Nucleus accumbens (tissue), 56 donors: ENCODE results near the gene PLEKHA7.

Experiments used
- DNase-seq, 56 donors: peaks; one replicate each; lab custom pipeline; 2025; lab: John Stamatoyannopoulos, UW

The PLEKHA7 gene

GRCh38 chr11:16859651-16860050 lies 154.6 kb downstream of the PLEKHA7 start:
- no peak for DNase-seq

GRCh38 chr11:16857186-16857585 lies 157.0 kb downstream of the PLEKHA7 start:
- DNase-seq = no peak

GRCh38 chr11:16856022-16856471 lies 158.2 kb downstream of the PLEKHA7 start:
- DNase-seq = peak in 7 of 56 donors; percentile 7 to 50 (median 18)

GRCh38 chr11:16854979-16855378 lies 159.2 kb downstream of the PLEKHA7 start:
- DNase-seq = peak in 1 of 56 donors; percentile 13

GRCh38 chr11:16853859-16854258 lies 160.4 kb downstream of the PLEKHA7 start:
- DNase-seq = no peak

GRCh38 chr11:16853266-16853665 lies 160.9 kb downstream of the PLEKHA7 start:
- no peak for DNase-seq

GRCh38 chr11:16846305-16846704 lies 167.9 kb downstream of the PLEKHA7 start:
- no peak for DNase-seq

- no peak for DNase-seq
Measured at GRCh38 chr11:16844268-16844771, 169.9 kb downstream of the PLEKHA7 start.

- DNase-seq = no peak
Measured at GRCh38 chr11:16843294-16843693, 170.9 kb downstream of the PLEKHA7 start.

GRCh38 chr11:16841984-16842383 lies 172.2 kb downstream of the PLEKHA7 start:
- no peak for DNase-seq

GRCh38 chr11:16841481-16841880 lies 172.7 kb downstream of the PLEKHA7 start:
- no peak for DNase-seq

GRCh38 chr11:16840951-16841350 lies 173.3 kb downstream of the PLEKHA7 start:
- DNase-seq = no peak

- DNase-seq = no peak
Measured at GRCh38 chr11:16839821-16840220, 174.4 kb downstream of the PLEKHA7 start.

GRCh38 chr11:16834384-16834783 lies 179.8 kb downstream of the PLEKHA7 start:
- no peak for DNase-seq

GRCh38 chr11:16833026-16833425 lies 181.2 kb downstream of the PLEKHA7 start:
- no peak for DNase-seq

GRCh38 chr11:16832193-16832539 lies 182.0 kb downstream of the PLEKHA7 start:
- DNase-seq = no peak

GRCh38 chr11:16831316-16832192 lies 182.7 kb downstream of the PLEKHA7 start:
- no peak for DNase-seq

- DNase-seq = no peak
Measured at GRCh38 chr11:16827139-16827538, 187.1 kb downstream of the PLEKHA7 start.

GRCh38 chr11:16825968-16826367 lies 188.2 kb downstream of the PLEKHA7 start:
- no peak for DNase-seq

GRCh38 chr11:16825101-16825500 lies 189.1 kb downstream of the PLEKHA7 start:
- no peak for DNase-seq

GRCh38 chr11:16820324-16821092 lies 193.7 kb downstream of the PLEKHA7 start:
- peak in 47 of 56 donors; percentile 13 to 88 (median 42) for DNase-seq
